SK-N-SH (cell line): ENCODE results near the gene BMPR1A. TPM values are rescaled to one million over a fixed set of nuclear protein-coding genes. Genes with fewer than 3 reads are reported as not detected.

Source experiments
- CTCF ChIA-PET: fragments of 300-600, 350-600 bp; formaldehyde crosslinking; extraction: SDS; loops from one replicate; lab custom pipeline; 2021; lab: Yijun Ruan, JAX
- POLR2A ChIA-PET: fragments of 350-600 bp; sonication (Branson Sonifier 250); formaldehyde crosslinking; extraction: SDS; loops from one replicate; lab custom pipeline; 2020; ENCODE audit warnings: antibody characterized with exemption, inconsistent platforms; lab: Yijun Ruan, JAX
- DNase-seq: peaks from one replicate; pipeline ENCODE4 v3.0.0; 2012
- H2AFZ ChIP-seq: fragments of 200-600 bp; sonication (generic); 2 replicates; pipeline ENCODE4 v1.8.1; 2016; ENCODE audit warnings: antibody characterized with exemption, mild to moderate bottlenecking, low read depth
- H3F3A ChIP-seq: fragments of 200-600 bp; sonication (generic); replicated peaks from 2 replicates; pipeline ENCODE3; 2016; ENCODE audit warnings: antibody characterized with exemption, mild to moderate bottlenecking; ENCODE audit not compliant: insufficient read depth
- H3K27ac ChIP-seq, 2 experiments: fragments of 200-500 bp in 1 of 2; fragments of 200-600 bp in 1 of 2; sonication (Bioruptor generic) in 1 of 2; sonication (generic), shearing (Covaris generic) in 1 of 2; 2 replicates each; pipeline versions ENCODE4 v1.5.1 to v1.6.1; 2014 to 2016; ENCODE audit warnings: low read depth in 2 of 2, inconsistent platforms in 1 of 2, low read length in 1 of 2, mild to moderate bottlenecking in 1 of 2, mixed read lengths in 1 of 2
- H3K27me3 ChIP-seq: fragments of 200-600 bp; sonication (generic), shearing (Covaris generic); 2 replicates; pipeline ENCODE4 v1.6.1; 2016; ENCODE audit warnings: mixed run types; ENCODE audit not compliant: insufficient read depth
- H3K36me3 ChIP-seq, 2 experiments: fragments of 200-500 bp in 1 of 2; fragments of 200-600 bp in 1 of 2; sonication (Bioruptor generic) in 1 of 2; sonication (generic) in 1 of 2; replicated peaks in 1 of 2; 2 replicates each; pipeline versions ENCODE3 to v1.5.1; 2014 to 2016; ENCODE audit warnings: low read length in 1 of 2, mild to moderate bottlenecking in 1 of 2; ENCODE audit not compliant: insufficient read depth in 2 of 2, control insufficient read depth in 1 of 2
- H3K4me1 ChIP-seq, 2 experiments: fragments of 200-500 bp in 1 of 2; fragments of 200-600 bp in 1 of 2; sonication (Bioruptor generic) in 1 of 2; sonication (generic), shearing (Covaris generic) in 1 of 2; 2 replicates each; pipeline versions ENCODE4 v1.5.1 to v1.6.1; 2014 to 2016; ENCODE audit warnings: low read depth in 1 of 2, low read length in 1 of 2, mixed run types in 1 of 2; ENCODE audit not compliant: insufficient read depth in 2 of 2, control insufficient read depth in 1 of 2
- H3K4me2 ChIP-seq: fragments of 200-600 bp; sonication (generic), shearing (Covaris generic); 2 replicates; pipeline ENCODE4 v1.6.1; 2017; ENCODE audit warnings: mixed run types
- H3K4me3 ChIP-seq, 2 experiments: fragments of 200-500 bp in 1 of 2; fragments of 200-600 bp in 1 of 2; sonication (Bioruptor generic) in 1 of 2; sonication (generic), shearing (Covaris generic) in 1 of 2; 2 replicates each; pipeline versions ENCODE4 v1.5.1 to v1.8.1; 2014 to 2016; ENCODE audit warnings: low read depth in 2 of 2, inconsistent platforms in 1 of 2, low read length in 1 of 2, mild to moderate bottlenecking in 1 of 2, mixed read lengths in 1 of 2, moderate library complexity in 1 of 2
- H3K79me2 ChIP-seq: fragments of 200-600 bp; sonication (generic); 2 replicates; pipeline ENCODE4 v1.8.1; 2017; ENCODE audit warnings: mild to moderate bottlenecking; ENCODE audit not compliant: insufficient read depth
- H3K9ac ChIP-seq: fragments of 200-600 bp; sonication (generic); 2 replicates; pipeline ENCODE4 v1.6.1; 2017; ENCODE audit warnings: mixed run types
- H3K9me2 ChIP-seq: fragments of 200-600 bp; sonication (generic); 2 replicates; pipeline ENCODE4 v1.6.1; 2017; ENCODE audit warnings: mixed run types
- H3K9me3 ChIP-seq: fragments of 200-600 bp; sonication (generic); 2 replicates; pipeline ENCODE4 v1.6.1; 2017; ENCODE audit warnings: mixed run types, mild to moderate bottlenecking, moderate library complexity
- H4K20me1 ChIP-seq: fragments of 200-600 bp; sonication (generic); 2 replicates; pipeline ENCODE4 v1.6.1; 2017; ENCODE audit warnings: mild to moderate bottlenecking, mixed run types; ENCODE audit not compliant: insufficient read depth
- FOSL2 ChIP-seq: IDR thresholded peaks from 2 replicates; pipeline ENCODE4 v1.4.0; 2012; ENCODE audit warnings: low read depth, mild to moderate bottlenecking, moderate library complexity, borderline replicate concordance
- FOXM1 ChIP-seq: IDR thresholded peaks from 2 replicates; pipeline ENCODE4 v1.4.0; 2012; ENCODE audit warnings: low read depth, mild to moderate bottlenecking
- MXI1 ChIP-seq: IDR thresholded peaks from 2 replicates; pipeline ENCODE4 v1.6.1; 2012; ENCODE audit warnings: mild to moderate bottlenecking, low read depth, low read length, improper control_type of control experiment
- POLR2AphosphoS5 ChIP-seq: IDR thresholded peaks from 2 replicates; pipeline ENCODE4 v1.6.1; 2012; ENCODE audit warnings: low read depth, low read length
- RAD21 ChIP-seq: IDR thresholded peaks from 2 replicates; pipeline ENCODE4 v1.6.1; 2012; ENCODE audit warnings: mild to moderate bottlenecking, low read length
- RCOR1 ChIP-seq: fragments of 150-350 bp; IDR thresholded peaks from 2 replicates; pipeline ENCODE4 v1.6.1; 2017; ENCODE audit warnings: antibody characterized with exemption, low read length
- SIN3A ChIP-seq: IDR thresholded peaks from 2 replicates; pipeline ENCODE4 v1.6.1; 2012; ENCODE audit warnings: low read depth, mild to moderate bottlenecking, low read length, moderate library complexity, borderline replicate concordance
- YY1 ChIP-seq: IDR thresholded peaks from 2 replicates; pipeline ENCODE4 v1.4.0; 2012; ENCODE audit warnings: low read depth, mild to moderate bottlenecking
- polyA plus RNA-seq, 3 experiments: library from polyadenylated mRNA; depleted of rRNA; stranded (reverse); fragments of >200 nt; gene quantifications; 2 replicates each; pipeline ENCODE4 v1.2.3, GENCODE V29; 2012
- TF ChIP-seq, protein P1 (sequence below): fragments of 200-600 bp; sonication (generic); IDR thresholded peaks from 2 replicates; pipeline ENCODE4 v1.6.1; 2017; ENCODE audit warnings: antibody characterized with exemption, mild to moderate bottlenecking, moderate library complexity
- TF ChIP-seq, protein P2 (sequence below): fragments of 150-350 bp; IDR thresholded peaks from 2 replicates; pipeline ENCODE4 v1.6.1; 2016; ENCODE audit warnings: mild to moderate bottlenecking, low read depth, low read length

Gene BMPR1A
- polyA plus RNA-seq, 1 of the 3 experiments (the other 2 are of a cell fraction) = 12.7 TPM

DNA sequence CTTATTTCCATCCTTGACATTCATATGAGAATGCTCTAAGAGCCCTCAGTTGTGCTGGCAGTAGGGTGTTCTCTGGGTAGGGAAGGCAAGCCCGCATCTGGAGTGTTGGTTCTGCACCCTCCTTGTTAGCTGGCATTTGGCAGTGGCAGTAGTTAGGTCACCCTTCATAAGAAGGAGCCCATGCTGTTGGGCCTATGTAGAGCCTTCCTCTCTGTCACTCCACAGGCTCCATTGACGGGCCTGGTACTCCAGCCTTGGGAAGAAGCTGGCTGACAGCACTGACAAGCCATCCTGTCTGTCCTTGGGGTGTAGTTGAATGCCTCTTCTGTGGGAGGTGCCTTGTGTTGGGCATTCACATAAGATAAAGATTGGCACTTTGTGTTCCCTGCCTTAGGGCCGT is 89.7 kb downstream of the BMPR1A start (continued):
- TF ChIP-seq, protein P1, sequence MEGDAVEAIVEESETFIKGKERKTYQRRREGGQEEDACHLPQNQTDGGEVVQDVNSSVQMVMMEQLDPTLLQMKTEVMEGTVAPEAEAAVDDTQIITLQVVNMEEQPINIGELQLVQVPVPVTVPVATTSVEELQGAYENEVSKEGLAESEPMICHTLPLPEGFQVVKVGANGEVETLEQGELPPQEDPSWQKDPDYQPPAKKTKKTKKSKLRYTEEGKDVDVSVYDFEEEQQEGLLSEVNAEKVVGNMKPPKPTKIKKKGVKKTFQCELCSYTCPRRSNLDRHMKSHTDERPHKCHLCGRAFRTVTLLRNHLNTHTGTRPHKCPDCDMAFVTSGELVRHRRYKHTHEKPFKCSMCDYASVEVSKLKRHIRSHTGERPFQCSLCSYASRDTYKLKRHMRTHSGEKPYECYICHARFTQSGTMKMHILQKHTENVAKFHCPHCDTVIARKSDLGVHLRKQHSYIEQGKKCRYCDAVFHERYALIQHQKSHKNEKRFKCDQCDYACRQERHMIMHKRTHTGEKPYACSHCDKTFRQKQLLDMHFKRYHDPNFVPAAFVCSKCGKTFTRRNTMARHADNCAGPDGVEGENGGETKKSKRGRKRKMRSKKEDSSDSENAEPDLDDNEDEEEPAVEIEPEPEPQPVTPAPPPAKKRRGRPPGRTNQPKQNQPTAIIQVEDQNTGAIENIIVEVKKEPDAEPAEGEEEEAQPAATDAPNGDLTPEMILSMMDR = no peak
- TF ChIP-seq YY1 (no peak), MXI1 (no peak)

DNA sequence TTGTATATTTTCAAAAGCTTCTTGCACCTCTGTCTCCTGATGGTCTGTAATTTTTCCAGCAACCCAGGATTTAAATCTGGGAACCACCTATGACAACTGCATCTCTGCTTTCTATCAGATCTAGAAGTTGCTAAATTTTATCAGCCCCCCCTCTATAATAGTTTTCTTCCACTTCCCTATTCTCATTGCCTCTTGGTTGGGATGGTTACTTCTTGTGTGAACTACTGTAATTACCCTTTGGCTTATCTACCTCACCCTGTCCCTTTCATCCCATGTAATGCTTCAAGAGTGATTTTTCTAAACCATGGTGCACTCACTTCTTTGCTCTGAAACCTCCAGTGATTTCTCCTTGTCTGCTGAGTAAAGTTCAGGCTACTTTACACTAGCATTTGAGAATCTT is 92.3 kb downstream of the BMPR1A start:
- no peaks in the 10 kb centered on the region for H3K9me2 ChIP-seq
- POLR2A ChIA-PET = no interaction called here
- TF ChIP-seq POLR2AphosphoS5 = no peak
- TF ChIP-seq FOSL2 = no peak
- TF ChIP-seq, protein P2, sequence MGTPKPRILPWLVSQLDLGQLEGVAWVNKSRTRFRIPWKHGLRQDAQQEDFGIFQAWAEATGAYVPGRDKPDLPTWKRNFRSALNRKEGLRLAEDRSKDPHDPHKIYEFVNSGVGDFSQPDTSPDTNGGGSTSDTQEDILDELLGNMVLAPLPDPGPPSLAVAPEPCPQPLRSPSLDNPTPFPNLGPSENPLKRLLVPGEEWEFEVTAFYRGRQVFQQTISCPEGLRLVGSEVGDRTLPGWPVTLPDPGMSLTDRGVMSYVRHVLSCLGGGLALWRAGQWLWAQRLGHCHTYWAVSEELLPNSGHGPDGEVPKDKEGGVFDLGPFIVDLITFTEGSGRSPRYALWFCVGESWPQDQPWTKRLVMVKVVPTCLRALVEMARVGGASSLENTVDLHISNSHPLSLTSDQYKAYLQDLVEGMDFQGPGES = no peak
- TF ChIP-seq SIN3A = no peak
- TF ChIP-seq RAD21 = no peak
- TF ChIP-seq RCOR1 = no peak
- TF ChIP-seq, protein P1 = no peak
- TF ChIP-seq FOXM1 = no peak

More for the DNA sequence above, 92.3 kb downstream of the BMPR1A start:
- peaks cover 14 to 34% of the 10 kb centered on the region in 2 experiments for H3K36me3 ChIP-seq
- H3K4me1 ChIP-seq = no peaks in the 10 kb centered on the region; a peak in 1 of 4 replicates
- no peak for DNase-seq
- H3K79me2 ChIP-seq = peaks cover 13% of the 10 kb centered on the region; the same call in 1 of the 2 replicates
- H3K4me2 ChIP-seq = no peak overlapping the region
- H3K9ac ChIP-seq = no peak overlapping the region
- no peak overlapping the region for H3K4me3 ChIP-seq
- no peak overlapping the region for H3K27ac ChIP-seq
- H3K27me3 ChIP-seq = no peaks in the 10 kb centered on the region
- CTCF ChIA-PET = no interaction called here
- no peaks in the 10 kb centered on the region for H3F3A ChIP-seq
- no peaks in the 10 kb centered on the region for H4K20me1 ChIP-seq
- H3K9me3 ChIP-seq = no peaks in the 10 kb centered on the region
- no peak overlapping the region for H2AFZ ChIP-seq
